Measurements from ENCODE around the gene NUP85.

DNA sequence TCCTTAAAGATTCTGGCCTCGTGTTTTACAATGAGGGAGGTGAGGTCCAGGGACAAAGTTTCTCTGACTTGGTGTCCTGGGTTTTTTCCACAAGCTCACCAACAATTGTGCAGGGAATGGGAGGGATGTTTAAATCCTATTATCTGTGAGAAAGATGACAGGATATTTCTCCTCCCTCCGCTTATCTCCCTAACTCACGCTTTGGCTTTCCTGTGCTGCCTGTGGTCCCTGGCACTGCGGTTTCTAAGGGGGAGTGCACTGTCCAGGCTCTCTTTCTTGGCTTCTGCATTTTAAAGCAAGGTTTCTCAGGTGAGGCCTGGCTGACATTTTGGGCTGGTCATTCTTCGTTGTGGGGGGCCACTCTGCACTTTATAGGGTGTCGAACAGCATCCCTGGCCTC is 39.5 kb downstream of the NUP85 start:
- TF ChIP-seq STAT1 (IDR thresholded peaks at IDR 0.05; ENCODE audit: unreplicated experiment) (no peak), CTCF (conservative IDR thresholded peaks at IDR 0.05; ENCODE audit: low read depth in 2 of 2) (no peak), POLR2AphosphoS5 (IDR thresholded peaks at IDR 0.05; ENCODE audit: low read depth) (no peak), EZH2 (IDR thresholded peaks at IDR 0.05; ENCODE audit: low read depth, unreplicated experiment) (no peak), EZH2phosphoT487 (IDR thresholded peaks at IDR 0.05; ENCODE audit: unreplicated experiment) (no peak), JUNB (IDR thresholded peaks at IDR 0.05; ENCODE audit: unreplicated experiment) (no peak), ETS1 (IDR thresholded peaks at IDR 0.05) (no peak), ZNF114 (CRISPR knock-in tag; IDR thresholded peaks at IDR 0.05) (no peak), CREB1 (CRISPR knock-in tag; IDR thresholded peaks at IDR 0.05; ENCODE audit: low read depth) (no peak)
- TF ChIP-seq, protein P1, sequence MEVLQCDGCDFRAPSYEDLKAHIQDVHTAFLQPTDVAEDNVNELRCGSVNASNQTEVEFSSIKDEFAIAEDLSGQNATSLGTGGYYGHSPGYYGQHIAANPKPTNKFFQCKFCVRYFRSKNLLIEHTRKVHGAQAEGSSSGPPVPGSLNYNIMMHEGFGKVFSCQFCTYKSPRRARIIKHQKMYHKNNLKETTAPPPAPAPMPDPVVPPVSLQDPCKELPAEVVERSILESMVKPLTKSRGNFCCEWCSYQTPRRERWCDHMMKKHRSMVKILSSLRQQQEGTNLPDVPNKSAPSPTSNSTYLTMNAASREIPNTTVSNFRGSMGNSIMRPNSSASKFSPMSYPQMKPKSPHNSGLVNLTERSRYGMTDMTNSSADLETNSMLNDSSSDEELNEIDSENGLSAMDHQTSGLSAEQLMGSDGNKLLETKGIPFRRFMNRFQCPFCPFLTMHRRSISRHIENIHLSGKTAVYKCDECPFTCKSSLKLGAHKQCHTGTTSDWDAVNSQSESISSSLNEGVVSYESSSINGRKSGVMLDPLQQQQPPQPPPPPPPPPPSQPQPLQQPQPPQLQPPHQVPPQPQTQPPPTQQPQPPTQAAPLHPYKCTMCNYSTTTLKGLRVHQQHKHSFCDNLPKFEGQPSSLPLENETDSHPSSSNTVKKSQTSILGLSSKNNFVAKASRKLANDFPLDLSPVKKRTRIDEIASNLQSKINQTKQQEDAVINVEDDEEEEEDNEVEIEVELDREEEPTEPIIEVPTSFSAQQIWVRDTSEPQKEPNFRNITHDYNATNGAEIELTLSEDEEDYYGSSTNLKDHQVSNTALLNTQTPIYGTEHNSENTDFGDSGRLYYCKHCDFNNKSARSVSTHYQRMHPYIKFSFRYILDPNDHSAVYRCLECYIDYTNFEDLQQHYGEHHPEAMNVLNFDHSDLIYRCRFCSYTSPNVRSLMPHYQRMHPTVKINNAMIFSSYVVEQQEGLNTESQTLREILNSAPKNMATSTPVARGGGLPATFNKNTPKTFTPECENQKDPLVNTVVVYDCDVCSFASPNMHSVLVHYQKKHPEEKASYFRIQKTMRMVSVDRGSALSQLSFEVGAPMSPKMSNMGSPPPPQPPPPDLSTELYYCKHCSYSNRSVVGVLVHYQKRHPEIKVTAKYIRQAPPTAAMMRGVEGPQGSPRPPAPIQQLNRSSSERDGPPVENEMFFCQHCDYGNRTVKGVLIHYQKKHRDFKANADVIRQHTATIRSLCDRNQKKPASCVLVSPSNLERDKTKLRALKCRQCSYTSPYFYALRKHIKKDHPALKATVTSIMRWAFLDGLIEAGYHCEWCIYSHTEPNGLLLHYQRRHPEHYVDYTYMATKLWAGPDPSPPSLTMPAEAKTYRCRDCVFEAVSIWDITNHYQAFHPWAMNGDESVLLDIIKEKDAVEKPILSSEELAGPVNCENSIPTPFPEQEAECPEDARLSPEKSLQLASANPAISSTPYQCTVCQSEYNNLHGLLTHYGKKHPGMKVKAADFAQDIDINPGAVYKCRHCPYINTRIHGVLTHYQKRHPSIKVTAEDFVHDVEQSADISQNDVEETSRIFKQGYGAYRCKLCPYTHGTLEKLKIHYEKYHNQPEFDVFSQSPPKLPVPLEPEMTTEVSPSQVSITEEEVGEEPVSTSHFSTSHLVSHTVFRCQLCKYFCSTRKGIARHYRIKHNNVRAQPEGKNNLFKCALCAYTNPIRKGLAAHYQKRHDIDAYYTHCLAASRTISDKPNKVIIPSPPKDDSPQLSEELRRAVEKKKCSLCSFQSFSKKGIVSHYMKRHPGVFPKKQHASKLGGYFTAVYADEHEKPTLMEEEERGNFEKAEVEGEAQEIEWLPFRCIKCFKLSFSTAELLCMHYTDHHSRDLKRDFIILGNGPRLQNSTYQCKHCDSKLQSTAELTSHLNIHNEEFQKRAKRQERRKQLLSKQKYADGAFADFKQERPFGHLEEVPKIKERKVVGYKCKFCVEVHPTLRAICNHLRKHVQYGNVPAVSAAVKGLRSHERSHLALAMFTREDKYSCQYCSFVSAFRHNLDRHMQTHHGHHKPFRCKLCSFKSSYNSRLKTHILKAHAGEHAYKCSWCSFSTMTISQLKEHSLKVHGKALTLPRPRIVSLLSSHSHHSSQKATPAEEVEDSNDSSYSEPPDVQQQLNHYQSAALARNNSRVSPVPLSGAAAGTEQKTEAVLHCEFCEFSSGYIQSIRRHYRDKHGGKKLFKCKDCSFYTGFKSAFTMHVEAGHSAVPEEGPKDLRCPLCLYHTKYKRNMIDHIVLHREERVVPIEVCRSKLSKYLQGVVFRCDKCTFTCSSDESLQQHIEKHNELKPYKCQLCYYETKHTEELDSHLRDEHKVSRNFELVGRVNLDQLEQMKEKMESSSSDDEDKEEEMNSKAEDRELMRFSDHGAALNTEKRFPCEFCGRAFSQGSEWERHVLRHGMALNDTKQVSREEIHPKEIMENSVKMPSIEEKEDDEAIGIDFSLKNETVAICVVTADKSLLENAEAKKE (CRISPR knock-in tag; IDR thresholded peaks at IDR 0.05), result no peak
- TF ChIP-seq, protein P2, sequence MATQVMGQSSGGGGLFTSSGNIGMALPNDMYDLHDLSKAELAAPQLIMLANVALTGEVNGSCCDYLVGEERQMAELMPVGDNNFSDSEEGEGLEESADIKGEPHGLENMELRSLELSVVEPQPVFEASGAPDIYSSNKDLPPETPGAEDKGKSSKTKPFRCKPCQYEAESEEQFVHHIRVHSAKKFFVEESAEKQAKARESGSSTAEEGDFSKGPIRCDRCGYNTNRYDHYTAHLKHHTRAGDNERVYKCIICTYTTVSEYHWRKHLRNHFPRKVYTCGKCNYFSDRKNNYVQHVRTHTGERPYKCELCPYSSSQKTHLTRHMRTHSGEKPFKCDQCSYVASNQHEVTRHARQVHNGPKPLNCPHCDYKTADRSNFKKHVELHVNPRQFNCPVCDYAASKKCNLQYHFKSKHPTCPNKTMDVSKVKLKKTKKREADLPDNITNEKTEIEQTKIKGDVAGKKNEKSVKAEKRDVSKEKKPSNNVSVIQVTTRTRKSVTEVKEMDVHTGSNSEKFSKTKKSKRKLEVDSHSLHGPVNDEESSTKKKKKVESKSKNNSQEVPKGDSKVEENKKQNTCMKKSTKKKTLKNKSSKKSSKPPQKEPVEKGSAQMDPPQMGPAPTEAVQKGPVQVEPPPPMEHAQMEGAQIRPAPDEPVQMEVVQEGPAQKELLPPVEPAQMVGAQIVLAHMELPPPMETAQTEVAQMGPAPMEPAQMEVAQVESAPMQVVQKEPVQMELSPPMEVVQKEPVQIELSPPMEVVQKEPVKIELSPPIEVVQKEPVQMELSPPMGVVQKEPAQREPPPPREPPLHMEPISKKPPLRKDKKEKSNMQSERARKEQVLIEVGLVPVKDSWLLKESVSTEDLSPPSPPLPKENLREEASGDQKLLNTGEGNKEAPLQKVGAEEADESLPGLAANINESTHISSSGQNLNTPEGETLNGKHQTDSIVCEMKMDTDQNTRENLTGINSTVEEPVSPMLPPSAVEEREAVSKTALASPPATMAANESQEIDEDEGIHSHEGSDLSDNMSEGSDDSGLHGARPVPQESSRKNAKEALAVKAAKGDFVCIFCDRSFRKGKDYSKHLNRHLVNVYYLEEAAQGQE (IDR thresholded peaks at IDR 0.05; ENCODE audit: unreplicated experiment), result no peak

Data from GM23338 (cell line).